Esophagus mucosa (tissue), 1 donor: ENCODE measurements around the gene SV2C. TPM values are rescaled to one million over a fixed set of nuclear protein-coding genes. Genes with fewer than 3 reads are reported as not detected.
"Not testable (repeated sequence)": the region's sequence is repeated elsewhere in the genome, so short reads cannot be mapped to it uniquely, and the experiment has no call there.

Source experiments
- ATAC-seq: fragments of 200-7000 bp; cut with Tn5 transposase; one replicate; pipeline ENCODE4 v1.9.1; 2020
- total RNA-seq: library from RNA; stranded (reverse); gene quantifications from one replicate; pipeline ENCODE4 v1.2.4, GENCODE V29; 2023
- donor health status: DM: yes; HTN: yes; CAD: no.

SV2C gene
- total RNA-seq, 1 donor from 2014 or later = 0.12 TPM

GRCh38 chr5:76305775-76306174 lies 222.6 kb downstream of the SV2C start:
- ATAC-seq = no peak

- ATAC-seq = no peak
These were observed 227.0 kb downstream of the SV2C start for GRCh38 chr5:76310208-76310607.

DNA sequence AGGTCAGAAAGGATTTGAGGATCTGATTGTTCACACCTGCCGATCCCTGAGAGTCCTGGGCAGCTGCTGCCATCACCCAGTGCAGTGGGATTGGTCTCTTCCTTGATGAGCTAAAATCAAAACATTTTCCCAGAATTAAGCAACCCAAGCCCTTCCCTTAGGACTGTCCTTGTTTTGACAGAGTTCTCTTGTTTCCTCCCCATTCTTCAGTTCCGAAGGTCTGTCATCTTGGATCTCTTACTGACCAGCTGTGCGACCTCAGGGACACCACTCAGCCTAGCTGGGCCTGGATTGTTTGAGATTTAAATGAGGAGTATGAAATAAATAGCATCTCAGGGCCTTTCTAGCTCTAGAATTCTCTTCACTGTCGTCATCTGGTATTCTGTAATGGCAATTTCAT lies 229.6 kb downstream of the SV2C start:
- ATAC-seq = no peak

DNA sequence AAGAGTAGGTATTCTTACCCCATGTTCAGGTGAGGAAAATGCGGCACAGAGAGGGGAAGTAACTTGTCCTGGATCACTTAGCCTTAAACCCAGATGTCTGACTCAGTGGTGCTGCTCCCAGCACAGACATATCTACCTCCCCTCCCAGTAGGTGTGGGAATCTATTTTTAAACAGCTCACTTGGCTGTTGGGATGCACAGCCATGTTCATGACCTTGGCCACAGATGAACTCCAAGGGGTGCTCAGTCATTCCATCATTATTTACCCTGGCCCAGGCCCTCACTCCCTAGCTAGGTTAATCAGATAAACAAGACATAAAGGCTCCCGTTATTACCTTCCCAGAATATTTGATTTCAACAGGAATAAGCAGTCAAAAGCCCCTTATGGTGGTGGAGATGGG lies 231.5 kb downstream of the SV2C start:
- ATAC-seq = no peak

DNA sequence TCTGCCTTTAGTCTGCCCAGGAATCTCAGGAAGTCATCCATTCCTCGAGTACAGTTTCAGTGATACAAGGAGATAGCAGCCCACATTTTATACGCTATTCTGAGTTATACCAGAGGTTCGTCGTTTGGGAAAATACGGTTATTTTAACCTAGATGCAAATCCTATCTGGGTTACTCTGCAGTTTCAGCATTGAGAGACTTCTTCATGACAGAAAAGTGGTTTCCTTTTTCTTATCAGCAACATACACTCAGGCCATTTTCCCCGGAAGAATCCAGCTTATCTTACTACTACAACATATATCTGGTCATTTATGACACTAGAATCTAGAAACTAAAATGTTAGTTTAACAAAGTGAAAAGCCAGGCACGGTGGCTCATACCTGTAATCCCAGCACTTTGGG lies 236.5 kb downstream of the SV2C start:
- no peak for ATAC-seq

GRCh38 chr5:76323494-76323893 lies 240.3 kb downstream of the SV2C start:
- ATAC-seq = not testable (repeated sequence)

DNA sequence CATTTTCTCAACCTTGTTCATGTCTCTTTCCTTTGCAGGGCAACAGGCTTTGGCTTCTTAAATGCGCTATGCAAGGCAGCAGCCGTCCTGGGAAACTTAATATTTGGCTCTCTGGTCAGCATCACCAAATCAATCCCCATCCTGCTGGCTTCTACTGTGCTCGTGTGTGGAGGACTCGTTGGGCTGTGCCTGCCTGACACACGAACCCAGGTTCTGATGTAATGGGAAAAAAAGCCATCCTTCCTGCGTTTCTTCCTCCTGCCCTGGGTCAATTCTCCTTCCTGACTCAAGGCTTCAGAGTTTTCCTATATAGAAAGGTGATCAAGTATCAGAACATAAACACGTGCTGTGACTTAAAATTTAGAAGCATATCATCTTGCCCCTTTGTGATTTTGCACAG lies 242.1 kb downstream of the SV2C start:
- no peak for ATAC-seq

DNA sequence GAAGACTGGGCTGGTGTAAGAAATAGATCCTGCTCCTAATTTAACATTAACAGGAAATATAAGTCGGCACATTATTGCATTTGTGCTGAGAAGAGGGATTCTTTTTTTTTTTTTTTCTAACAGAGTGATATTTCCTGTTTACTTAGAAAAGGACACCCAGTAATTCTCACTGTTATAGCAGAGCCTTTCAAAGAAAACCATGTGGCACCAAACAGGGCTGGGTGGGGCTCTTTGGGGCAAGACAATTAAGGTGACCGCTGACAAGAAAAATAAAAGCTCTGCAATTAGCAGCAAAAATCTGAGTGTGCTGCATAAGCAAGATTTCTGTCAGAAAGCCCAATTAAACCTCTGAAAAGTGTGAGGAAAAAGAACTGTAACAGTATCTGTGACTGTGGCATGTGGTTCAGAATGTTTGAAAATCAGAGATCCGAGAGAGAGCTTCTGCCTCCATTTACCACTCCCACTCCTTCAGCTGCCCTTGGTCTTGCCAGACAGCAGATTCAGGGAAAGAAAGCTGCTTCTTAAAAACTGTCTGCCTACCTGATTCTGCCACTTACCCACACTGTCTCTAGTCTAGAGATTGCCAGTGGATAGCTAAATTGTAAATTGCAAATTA lies 242.8 kb downstream of the SV2C start:
- ATAC-seq = no peak

- no peak for ATAC-seq
These were observed 243.6 kb downstream of the SV2C start for GRCh38 chr5:76326577-76327302.

GRCh38 chr5:76329346-76329745 lies 246.2 kb downstream of the SV2C start:
- ATAC-seq = no peak

DNA sequence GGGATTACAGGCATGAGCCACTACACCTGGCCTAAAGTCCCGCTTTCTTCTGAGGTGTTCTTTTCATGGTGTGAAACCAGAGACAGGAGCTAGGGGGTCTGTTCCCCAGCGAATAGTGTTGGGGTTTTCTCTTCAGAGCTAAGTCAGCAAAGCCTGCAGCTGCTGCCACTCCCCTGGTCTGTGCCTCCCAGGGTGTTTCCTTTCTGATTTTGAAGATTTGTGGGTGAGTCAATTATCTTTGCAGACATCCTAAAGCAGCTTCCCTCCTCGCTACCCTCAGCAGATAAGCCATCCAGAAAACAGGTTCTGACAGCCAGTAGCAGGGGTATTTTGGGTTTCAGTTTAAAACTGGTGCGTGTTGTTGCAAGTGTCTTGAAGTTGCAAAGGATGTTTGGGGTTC lies 247.9 kb downstream of the SV2C start:
- no peak for ATAC-seq

DNA sequence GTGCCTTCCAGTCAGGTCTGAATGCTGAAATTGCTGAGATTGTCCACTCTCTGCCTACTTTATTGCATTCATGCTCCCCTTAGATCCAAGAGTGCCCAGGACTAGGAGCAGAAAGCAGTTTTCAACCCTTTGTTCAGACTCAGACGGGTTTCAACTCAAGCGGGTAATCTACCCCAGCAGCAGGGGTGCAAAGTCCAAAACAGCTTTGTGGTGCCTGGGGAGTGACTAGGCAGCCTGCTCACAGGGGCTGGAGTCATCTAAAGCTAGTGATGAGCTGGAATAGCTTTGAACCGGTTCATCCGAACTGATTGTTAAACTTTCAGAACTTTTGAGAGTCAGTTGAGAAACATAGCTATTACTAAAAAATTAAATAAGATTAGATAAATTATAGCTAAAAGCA lies 248.9 kb downstream of the SV2C start:
- no peak for ATAC-seq

- no peak for ATAC-seq
These were observed 249.5 kb downstream of the SV2C start for GRCh38 chr5:76332611-76333205.

DNA sequence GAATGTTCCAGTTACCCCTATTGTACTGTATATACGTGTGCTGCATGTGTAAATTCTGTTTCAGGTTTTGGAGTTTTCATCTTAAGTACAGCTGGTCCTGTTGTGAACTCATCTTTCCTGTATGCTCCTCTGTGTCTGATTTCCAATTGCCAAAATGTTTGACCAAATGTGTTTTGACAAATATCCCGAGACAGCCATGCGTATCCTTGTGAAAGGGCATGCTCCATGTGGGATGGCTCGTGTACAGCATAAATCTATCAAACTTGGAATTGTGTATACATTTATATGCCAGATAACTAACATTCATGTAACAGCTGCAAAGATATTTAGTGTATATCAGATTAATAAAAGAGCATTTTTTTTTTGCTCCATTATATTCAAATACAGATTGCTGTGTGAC lies 250.4 kb downstream of the SV2C start:
- no peak for ATAC-seq

DNA sequence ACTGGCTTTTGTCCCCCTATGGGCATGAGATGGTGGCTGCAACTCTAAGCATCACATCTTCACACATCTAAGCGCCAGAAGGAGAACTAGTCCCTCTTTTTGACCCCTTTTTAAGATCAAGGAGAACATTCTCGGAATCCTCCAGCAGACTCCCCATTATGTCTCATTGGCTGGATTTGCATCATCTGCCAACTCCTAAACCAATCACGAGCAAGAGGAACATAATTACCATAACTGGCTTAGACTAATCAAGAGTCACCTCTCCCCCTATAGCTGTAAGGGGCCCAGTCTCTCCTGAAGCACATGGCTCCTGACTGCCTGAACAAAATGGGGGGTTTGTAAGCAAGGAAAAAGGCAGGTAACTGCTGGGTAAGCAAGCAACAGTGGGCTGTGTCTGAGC lies 251.4 kb downstream of the SV2C start:
- ATAC-seq = no peak

DNA sequence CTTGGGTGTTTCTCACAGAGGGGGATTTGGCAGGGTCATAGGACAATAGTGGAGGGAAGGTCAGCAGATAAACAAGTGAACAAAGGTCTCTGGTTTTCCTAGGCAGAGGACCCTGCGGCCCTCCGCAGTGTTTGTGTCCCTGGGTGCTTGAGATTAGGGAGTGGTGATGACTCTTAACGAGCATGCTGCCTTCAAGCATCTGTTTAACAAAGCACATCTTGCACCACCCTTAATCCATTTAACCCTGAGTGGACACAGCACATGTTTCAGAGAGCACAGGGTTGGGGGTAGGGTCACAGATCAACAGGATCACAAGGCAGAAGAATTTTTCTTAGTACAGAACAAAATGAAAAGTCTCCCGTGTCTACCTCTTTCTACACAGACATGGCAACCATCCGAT lies 252.3 kb downstream of the SV2C start:
- not testable (repeated sequence) for ATAC-seq

DNA sequence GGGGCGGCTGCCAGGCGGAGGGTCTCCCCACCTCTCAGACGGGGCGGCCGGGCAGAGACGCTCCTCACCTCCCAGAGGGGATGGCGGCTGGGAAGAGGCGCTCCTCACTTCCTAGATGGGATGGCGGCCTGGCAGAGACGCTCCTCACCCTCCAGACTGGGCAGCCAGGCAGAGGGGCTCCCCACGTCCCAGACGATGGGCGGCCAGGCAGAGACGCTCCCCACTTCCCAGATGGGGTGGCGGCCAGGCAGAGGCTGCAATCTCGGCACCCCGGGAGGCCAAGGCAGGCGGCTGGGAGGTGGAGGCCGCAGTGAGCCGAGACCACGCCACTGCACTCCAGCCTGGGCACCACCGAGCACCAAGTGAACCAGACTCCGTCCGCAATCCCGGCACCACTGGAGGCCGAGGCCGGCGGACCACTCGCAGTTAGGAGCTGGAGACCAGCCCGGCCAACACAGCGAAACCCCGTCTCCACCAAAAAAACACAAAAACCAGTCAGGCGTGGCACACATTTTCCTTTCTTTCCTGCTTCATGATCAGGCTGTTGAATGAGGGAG lies 253.1 kb downstream of the SV2C start:
- ATAC-seq = not testable (repeated sequence)

DNA sequence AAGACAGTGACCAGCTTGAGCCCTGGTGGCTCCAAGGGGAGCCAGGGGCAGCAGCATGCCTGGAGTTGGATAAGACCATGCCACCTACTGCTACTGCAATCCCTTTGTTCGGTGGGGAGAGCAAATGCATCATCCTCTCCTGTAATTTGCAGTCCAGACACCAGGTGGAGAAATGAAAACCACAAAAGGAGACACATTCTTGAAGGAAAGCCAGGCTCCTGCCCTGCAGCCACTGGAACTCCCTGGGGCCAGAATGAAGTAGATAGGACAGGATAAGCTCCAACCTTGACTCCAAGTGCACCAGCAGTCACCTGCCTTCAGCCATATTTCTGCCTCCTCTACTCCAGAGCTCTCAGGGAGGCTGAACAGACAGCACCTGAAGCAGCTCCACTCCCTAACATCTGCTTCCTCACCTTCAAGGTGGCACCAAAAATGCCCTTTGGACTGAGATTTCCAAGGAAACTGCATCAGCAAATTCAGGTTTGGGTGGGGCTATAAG lies 254.8 kb downstream of the SV2C start:
- peak; percentile 79 for ATAC-seq

- no peak for ATAC-seq
These were observed 256.7 kb downstream of the SV2C start for GRCh38 chr5:76339919-76340318.

DNA sequence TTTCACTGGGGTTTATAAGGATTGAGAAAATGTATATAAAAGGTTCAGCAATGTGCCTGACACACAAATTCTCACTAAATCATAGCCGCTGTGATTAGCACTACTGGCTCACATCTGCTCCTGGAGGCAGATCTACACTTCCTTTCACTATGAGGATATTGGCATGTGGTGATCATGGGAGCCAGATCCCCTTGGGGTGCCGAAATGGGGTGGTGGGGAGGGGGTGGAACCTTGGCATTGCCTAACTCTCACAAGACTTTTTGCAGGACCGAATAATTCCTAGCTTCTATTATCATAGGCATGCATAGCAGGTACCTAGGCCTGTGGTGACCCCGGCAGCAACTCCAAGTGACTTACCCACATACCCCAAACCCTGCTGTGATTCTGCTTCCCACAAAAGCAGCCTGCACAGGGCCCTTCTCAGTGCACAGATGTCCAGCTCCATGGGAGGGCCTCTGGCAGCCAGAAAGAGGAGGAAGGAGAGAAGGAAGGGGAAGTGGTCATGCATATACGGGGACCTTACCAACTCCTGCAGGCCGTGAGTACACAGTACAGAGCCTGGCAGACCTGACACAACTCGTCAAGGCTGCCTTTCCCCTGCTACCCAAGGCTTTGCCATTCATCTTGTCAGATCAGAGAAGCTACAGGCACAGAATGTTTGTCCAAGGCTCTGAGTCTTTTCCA lies 258.6 kb downstream of the SV2C start:
- ATAC-seq = no peak

GRCh38 chr5:76342474-76342873 lies 259.3 kb downstream of the SV2C start:
- ATAC-seq = no peak

DNA sequence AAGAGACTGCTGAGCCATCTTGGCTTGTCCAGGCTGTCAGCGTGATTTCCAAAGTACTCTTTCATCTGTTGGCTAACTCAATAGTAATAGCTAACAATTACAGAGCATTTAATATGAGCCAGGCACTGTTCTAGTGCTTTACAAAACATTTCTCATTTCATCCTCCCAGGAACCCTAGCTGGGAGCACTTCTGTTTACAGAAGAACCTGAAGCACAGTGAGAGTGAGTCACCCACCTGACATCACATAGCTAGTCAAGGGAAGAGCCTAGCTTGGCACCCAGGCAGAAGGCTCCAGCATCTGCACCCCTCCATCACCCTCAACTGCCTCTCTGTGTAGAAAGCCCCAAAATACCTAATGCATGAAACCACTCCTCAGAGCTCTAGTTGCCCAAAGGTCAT lies 262.4 kb downstream of the SV2C start:
- peak; percentile 84 for ATAC-seq

DNA sequence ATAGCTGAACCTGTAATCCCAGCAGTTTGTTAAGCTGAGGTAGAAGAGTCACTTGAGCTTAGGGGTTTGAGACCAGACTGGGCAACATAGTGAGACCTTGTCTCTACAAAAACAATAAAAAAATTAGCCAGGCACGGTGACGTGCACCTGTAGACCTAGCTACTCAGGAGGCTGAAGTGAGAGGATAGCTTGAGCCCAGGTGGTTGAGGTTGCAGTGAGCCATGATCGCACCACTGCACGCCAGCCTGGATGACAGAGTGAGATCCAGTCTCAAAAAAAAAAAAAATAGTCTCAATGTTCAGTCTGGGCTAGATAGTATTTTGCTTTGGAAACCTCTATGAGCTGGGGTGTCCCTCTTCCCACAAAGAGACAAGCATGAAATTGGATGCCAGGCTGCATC lies 268.0 kb downstream of the SV2C start:
- ATAC-seq = no peak
